ENCODE data around the gene HAUS6.
A peak's percentile ranks its signal among the peaks of the same experiment; 100 is the strongest.
"Not testable (repeated sequence)": the region's sequence is repeated elsewhere in the genome, so short reads cannot be mapped to it uniquely, and the experiment has no call there.

Gene HAUS6

DNA sequence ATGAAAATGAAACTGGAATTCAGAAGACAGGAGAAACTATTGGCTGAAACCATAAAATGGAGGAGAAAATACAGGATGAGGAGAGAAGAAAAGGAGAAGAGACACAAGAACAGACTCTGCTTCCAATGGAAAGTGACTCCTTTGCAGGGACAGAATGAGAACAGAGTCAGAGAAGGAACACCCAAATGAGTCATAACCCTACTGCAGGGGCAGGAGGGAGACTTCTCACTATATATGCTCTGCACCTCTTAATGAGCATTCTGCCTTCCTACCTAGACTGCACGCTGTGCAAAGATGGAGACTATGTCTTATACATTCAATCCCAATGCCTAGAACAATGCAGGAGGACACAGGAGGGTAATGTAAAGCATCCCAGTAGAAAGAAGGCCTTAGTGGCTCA, 71.8 kb downstream of the HAUS6 start:
- FAIRE-seq = no peak

DNA sequence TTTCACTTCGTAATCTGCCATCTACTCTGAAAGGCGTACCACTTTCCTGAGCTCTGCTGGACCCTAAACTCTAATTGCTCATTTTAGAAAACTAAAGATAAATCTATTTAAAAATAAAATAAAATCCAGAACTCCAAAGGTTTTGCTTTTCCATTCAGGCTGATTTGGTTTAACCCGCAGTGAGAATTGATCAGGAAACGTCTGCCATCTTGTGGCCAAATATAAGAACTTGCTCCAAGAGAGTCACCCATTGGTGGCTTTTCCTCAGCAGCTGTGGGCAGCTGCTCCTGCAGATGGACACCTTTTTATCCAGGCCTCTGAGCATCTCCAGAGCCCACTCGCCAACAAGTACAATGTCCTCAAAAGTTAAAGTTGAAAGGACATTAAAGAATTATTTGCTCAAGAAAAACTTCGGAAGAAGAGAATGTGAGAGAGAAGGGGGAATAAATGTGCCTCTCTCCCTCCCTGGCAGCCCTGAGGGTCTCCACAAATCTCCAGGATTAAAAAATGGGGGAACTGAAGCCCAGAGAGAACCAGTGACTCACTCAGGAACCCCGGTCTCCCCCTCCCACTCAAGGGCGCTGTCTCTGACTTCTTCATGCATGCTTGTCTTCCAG, 73.8 kb downstream of the HAUS6 start:
- peak; percentile 80 for FAIRE-seq

DNA sequence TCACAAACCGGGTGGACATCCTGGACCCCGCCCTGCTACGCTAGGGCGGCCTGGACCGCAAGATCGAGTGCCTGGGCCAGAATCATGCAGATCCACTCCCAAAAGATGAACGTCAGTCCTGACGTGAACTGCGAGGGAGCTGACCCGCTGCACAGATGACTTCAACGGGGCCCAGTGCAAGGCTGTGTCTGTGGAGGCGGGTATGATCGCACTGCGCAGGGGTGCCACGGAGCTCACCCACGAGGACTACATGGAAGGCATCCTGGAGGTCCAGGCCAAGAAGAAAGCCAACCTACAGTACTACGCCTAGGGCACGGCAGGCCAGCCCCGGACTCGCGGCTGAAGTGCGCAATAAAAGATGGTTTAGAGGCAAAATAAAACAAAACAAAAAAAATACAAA, 74.9 kb downstream of the HAUS6 start:
- no peak for FAIRE-seq

- FAIRE-seq = no peak
Measured at GRCh38 chr9:19026375-19026774, 76.3 kb downstream of the HAUS6 start.

GRCh38 chr9:19023078-19023477, 79.6 kb downstream of the HAUS6 start:
- FAIRE-seq = no peak

GRCh38 chr9:19022206-19022605, 80.5 kb downstream of the HAUS6 start:
- no peak for FAIRE-seq

DNA sequence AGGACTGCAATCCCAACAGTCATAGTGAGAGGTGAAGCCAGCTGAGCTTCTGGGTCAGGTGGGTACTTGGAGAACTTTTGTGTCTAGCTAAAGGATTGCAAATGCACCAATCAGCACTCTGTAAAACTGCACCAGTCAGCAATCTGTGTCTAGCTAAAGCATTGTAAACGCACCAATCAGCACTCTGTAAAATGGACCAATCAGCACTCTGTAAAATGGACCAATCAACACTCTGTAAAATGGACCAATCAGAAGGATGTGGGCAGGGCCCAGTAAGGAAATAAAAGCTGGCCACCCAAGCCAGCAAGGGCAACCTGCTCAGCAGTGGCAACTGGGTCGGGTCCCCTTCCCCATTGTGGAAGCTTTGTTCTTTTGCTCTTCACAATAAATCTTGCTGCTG, 81.1 kb downstream of the HAUS6 start:
- FAIRE-seq = not testable (repeated sequence)

DNA sequence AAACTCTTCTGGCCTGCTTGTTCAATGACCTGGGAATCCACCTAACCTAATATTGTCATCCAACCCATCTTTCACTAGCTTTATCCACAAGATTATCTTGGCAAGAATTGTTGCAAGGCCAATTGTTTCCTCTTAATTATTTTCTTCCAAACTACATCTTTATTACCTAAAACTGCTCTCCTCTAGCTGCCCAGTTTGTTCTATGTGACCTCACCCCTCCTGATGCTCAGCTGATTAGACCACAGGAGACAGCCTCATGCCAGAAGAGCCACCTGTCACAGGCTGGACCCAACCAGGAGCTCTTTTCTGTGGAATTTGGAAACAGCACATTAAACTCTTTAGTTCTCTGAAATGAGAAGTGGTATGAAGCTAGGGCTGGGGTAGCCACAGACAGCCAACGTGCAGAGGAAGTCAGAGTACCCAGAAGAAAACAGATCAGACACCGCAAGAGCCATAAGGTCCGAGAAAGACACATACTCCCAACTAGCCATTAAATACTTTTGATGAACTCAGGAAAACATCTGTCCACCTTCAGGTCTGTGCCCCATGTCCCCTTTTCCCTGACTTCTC, 81.7 kb downstream of the HAUS6 start:
- FAIRE-seq = no peak

- FAIRE-seq = no peak
Measured at GRCh38 chr9:19018201-19018600, 84.5 kb downstream of the HAUS6 start.

DNA sequence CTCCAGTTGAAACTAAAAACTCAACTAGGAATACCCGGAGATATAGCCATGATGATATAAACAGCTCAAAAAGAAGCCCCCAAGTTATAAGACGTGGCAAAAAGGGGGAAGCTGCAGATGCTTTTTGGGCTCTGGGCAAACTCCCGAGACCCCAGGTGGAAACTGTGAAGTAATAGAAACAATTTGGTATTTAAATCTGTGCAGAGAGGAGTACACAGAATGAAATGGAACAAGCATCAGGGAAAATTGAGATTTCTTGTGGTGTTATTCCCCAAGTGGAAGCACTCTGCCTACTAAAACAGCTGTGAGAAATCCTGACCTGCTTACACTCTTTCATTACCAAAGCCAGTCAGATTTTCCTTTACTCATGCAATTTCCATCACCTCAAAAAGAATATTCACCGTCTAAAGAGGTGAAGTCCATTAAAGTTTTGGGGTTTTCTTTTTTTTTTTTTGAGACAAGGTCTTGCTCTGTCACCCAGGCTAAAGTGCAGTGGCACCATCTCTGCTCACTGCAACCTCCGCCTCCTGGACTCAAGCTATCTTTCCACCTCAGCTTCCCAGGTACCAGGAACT, 93.2 kb downstream of the HAUS6 start:
- FAIRE-seq = no peak
